GM12892 (cell line): Measurements from ENCODE around the gene BANP.

Experiments used
- POLR2A ChIP-seq: IDR thresholded peaks from 2 replicates; pipeline ENCODE4 v1.6.1; 2011; ENCODE audit warnings: low read depth, low read length, control low read depth
- POLR2AphosphoS5 ChIP-seq: IDR thresholded peaks from 2 replicates; pipeline ENCODE4 v1.6.1; 2011; ENCODE audit warnings: low read depth, low read length, control low read depth
- TAF1 ChIP-seq: IDR thresholded peaks from 2 replicates; pipeline ENCODE4 v1.6.1; 2011; ENCODE audit warnings: low read depth, mild to moderate bottlenecking, control low read depth, low read length, borderline replicate concordance

DNA sequence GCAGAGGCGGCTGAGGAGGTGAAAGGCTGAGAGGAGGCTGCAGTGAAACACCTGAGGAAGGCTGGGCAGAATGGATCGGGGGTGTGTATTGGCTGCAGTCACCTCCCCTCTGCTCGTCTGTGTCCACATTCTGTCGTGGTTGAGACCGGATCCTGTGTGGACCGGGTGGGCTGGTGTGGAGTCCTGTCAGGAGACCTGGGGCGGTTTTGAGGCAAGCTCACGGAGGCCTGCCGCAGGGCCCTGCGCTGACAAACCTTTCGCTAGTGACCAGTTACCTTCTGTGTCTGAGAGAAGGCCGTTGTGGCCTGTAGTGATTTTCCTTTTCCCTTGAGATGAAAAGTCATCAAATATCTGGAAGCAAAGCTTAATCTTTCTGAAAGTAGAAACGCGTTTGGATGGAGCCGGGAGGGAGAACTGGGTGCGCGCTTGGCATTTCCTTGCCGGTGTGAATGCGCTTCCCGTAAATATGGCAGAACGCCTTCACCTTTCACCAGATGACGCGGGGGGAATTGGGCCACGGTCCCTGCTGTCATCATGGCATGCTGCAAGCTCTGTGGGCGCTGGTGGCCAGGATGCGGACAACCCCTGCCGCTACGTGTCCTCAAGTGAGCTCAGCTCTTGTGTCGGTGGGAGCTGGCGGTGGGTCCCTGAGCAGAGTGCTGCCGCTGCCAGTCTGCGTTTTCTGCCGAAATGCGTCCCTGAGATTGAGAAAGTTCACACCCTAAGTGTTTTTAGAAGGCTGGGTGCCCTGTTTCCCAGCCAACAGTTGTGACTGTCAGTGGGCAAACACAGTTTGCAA is 6.3 kb downstream of the BANP start:
- TF ChIP-seq POLR2A (no peak), TAF1 (no peak), POLR2AphosphoS5 (no peak)
